ENCODE data around the gene MEIOSIN. TPM values are rescaled to one million over a fixed set of nuclear protein-coding genes. Genes with fewer than 3 reads are reported as not detected.

The MEIOSIN gene
- total RNA-seq, 1 donor from 2014 or later = not detected

- H3K4me3 ChIP-seq (ENCODE audit: low read length in 3 of 3) = no peak overlapping the region
- peak overlapping the region in 2 of 3 donors; percentile 17 to 75 for H3K9ac ChIP-seq (ENCODE audit: low read depth in 1 of 3, low read length in 3 of 3)
- H3K27me3 ChIP-seq (ENCODE audit: control insufficient read depth in 3 of 3, insufficient read depth in 3 of 3, low read length in 3 of 3) = no peaks in the 10 kb centered on the region
- peaks cover 69 to 85% (median 79%) of the 10 kb centered on the region in 3 donors for H3K4me1 ChIP-seq (ENCODE audit: control insufficient read depth in 3 of 3, insufficient read depth in 3 of 3, low read length in 3 of 3)
- H3K9me3 ChIP-seq (ENCODE audit: control insufficient read depth in 3 of 3, low read length in 3 of 3) = no peaks in the 10 kb centered on the region
- peak overlapping the region; percentile 95 for H3K27ac ChIP-seq (ENCODE audit: low read depth, low read length)
- H3K36me3 ChIP-seq (ENCODE audit: control insufficient read depth in 3 of 3, insufficient read depth in 3 of 3, low read length in 3 of 3) = peaks cover 12 to 18% (median 12%) of the 10 kb centered on the region in 3 donors
Measured at GRCh38 chr19:45784096-45784495, 50.9 kb downstream of the MEIOSIN start.

- no peaks in the 10 kb centered on the region for H3K27me3 ChIP-seq (ENCODE audit: control insufficient read depth in 3 of 3, insufficient read depth in 3 of 3, low read length in 3 of 3)
- H3K9me3 ChIP-seq (ENCODE audit: control insufficient read depth in 3 of 3, low read length in 3 of 3) = no peaks in the 10 kb centered on the region
- H3K9ac ChIP-seq (ENCODE audit: low read depth in 1 of 3, low read length in 3 of 3) = peak overlapping the region in 2 of 3 donors; percentile 6 to 68
- peaks cover 65 to 81% (median 78%) of the 10 kb centered on the region in 3 donors for H3K4me1 ChIP-seq (ENCODE audit: control insufficient read depth in 3 of 3, insufficient read depth in 3 of 3, low read length in 3 of 3)
- peaks cover 5 to 19% (median 13%) of the 10 kb centered on the region in 3 donors for H3K36me3 ChIP-seq (ENCODE audit: control insufficient read depth in 3 of 3, insufficient read depth in 3 of 3, low read length in 3 of 3)
- H3K27ac ChIP-seq (ENCODE audit: low read depth, low read length) = peak overlapping the region; percentile 95
- H3K4me3 ChIP-seq (ENCODE audit: low read length in 3 of 3) = peak overlapping the region in 2 of 3 donors; percentile 27 to 35
Measured at GRCh38 chr19:45785097-45785496, 51.9 kb downstream of the MEIOSIN start.

- Histone ChIP-seq H3K27ac (ENCODE audit: low read depth, low read length) (no peak overlapping the region), H3K27me3 (ENCODE audit: control insufficient read depth in 3 of 3, insufficient read depth in 3 of 3, low read length in 3 of 3) (no peaks in the 10 kb centered on the region), H3K9ac (ENCODE audit: low read depth in 1 of 3, low read length in 3 of 3) (peak overlapping the region in 2 of 3 donors; percentile 6 to 68), H3K36me3 (ENCODE audit: control insufficient read depth in 3 of 3, insufficient read depth in 3 of 3, low read length in 3 of 3) (peaks cover 9 to 20% (median 15%) of the 10 kb centered on the region in 3 donors), H3K9me3 (ENCODE audit: control insufficient read depth in 3 of 3, low read length in 3 of 3) (no peaks in the 10 kb centered on the region), H3K4me3 (ENCODE audit: low read length in 3 of 3) (peak overlapping the region in 1 of 3 donors; percentile 35), H3K4me1 (ENCODE audit: control insufficient read depth in 3 of 3, insufficient read depth in 3 of 3, low read length in 3 of 3) (peaks cover 57 to 73% (median 69%) of the 10 kb centered on the region in 3 donors)
Measured at GRCh38 chr19:45785781-45786532, 52.7 kb downstream of the MEIOSIN start.

- no peaks in the 10 kb centered on the region for H3K27me3 ChIP-seq (ENCODE audit: control insufficient read depth in 3 of 3, insufficient read depth in 3 of 3, low read length in 3 of 3)
- no peak overlapping the region for H3K9ac ChIP-seq (ENCODE audit: low read depth in 1 of 3, low read length in 3 of 3)
- no peak overlapping the region for H3K4me3 ChIP-seq (ENCODE audit: low read length in 3 of 3)
- H3K9me3 ChIP-seq (ENCODE audit: control insufficient read depth in 3 of 3, low read length in 3 of 3) = no peaks in the 10 kb centered on the region
- no peak overlapping the region for H3K27ac ChIP-seq (ENCODE audit: low read depth, low read length)
- H3K36me3 ChIP-seq (ENCODE audit: control insufficient read depth in 3 of 3, insufficient read depth in 3 of 3, low read length in 3 of 3) = peaks cover 10 to 21% (median 15%) of the 10 kb centered on the region in 3 donors
- peaks cover 55 to 74% (median 68%) of the 10 kb centered on the region in 3 donors for H3K4me1 ChIP-seq (ENCODE audit: control insufficient read depth in 3 of 3, insufficient read depth in 3 of 3, low read length in 3 of 3)
Measured at GRCh38 chr19:45786533-45786894, 53.3 kb downstream of the MEIOSIN start.

- peaks cover 10 to 21% (median 15%) of the 10 kb centered on the region in 3 donors for H3K36me3 ChIP-seq (ENCODE audit: control insufficient read depth in 3 of 3, insufficient read depth in 3 of 3, low read length in 3 of 3)
- H3K9me3 ChIP-seq (ENCODE audit: control insufficient read depth in 3 of 3, low read length in 3 of 3) = no peaks in the 10 kb centered on the region
- H3K4me3 ChIP-seq (ENCODE audit: low read length in 3 of 3) = no peak overlapping the region
- no peaks in the 10 kb centered on the region for H3K27me3 ChIP-seq (ENCODE audit: control insufficient read depth in 3 of 3, insufficient read depth in 3 of 3, low read length in 3 of 3)
- peaks cover 51 to 68% (median 60%) of the 10 kb centered on the region in 3 donors for H3K4me1 ChIP-seq (ENCODE audit: control insufficient read depth in 3 of 3, insufficient read depth in 3 of 3, low read length in 3 of 3)
- peak overlapping the region; percentile 66 for H3K27ac ChIP-seq (ENCODE audit: low read depth, low read length)
- peak overlapping the region in 1 of 3 donors; percentile 41 for H3K9ac ChIP-seq (ENCODE audit: low read depth in 1 of 3, low read length in 3 of 3)
Measured at GRCh38 chr19:45789035-45789786, 56.0 kb downstream of the MEIOSIN start.

- H3K9ac ChIP-seq (ENCODE audit: low read depth in 1 of 3, low read length in 3 of 3) = peak overlapping the region in 1 of 3 donors; percentile 3
- H3K4me1 ChIP-seq (ENCODE audit: control insufficient read depth in 3 of 3, insufficient read depth in 3 of 3, low read length in 3 of 3) = peaks cover 37 to 51% (median 43%) of the 10 kb centered on the region in 3 donors
- peaks cover 10 to 19% (median 15%) of the 10 kb centered on the region in 3 donors for H3K36me3 ChIP-seq (ENCODE audit: control insufficient read depth in 3 of 3, insufficient read depth in 3 of 3, low read length in 3 of 3)
- H3K4me3 ChIP-seq (ENCODE audit: low read length in 3 of 3) = no peak overlapping the region
- H3K9me3 ChIP-seq (ENCODE audit: control insufficient read depth in 3 of 3, low read length in 3 of 3) = no peaks in the 10 kb centered on the region
- no peaks in the 10 kb centered on the region for H3K27me3 ChIP-seq (ENCODE audit: control insufficient read depth in 3 of 3, insufficient read depth in 3 of 3, low read length in 3 of 3)
- H3K27ac ChIP-seq (ENCODE audit: low read depth, low read length) = no peak overlapping the region
Measured at GRCh38 chr19:45790942-45791341, 57.7 kb downstream of the MEIOSIN start.

- Histone ChIP-seq H3K9me3 (ENCODE audit: control insufficient read depth in 3 of 3, low read length in 3 of 3) (no peaks in the 10 kb centered on the region), H3K9ac (ENCODE audit: low read depth in 1 of 3, low read length in 3 of 3) (peak overlapping the region; percentile 76 to 80 (median 76)), H3K27ac (ENCODE audit: low read depth, low read length) (peak overlapping the region; percentile 30), H3K27me3 (ENCODE audit: control insufficient read depth in 3 of 3, insufficient read depth in 3 of 3, low read length in 3 of 3) (no peaks in the 10 kb centered on the region), H3K4me3 (ENCODE audit: low read length in 3 of 3) (peak overlapping the region; percentile 76 to 77 (median 77)), H3K36me3 (ENCODE audit: control insufficient read depth in 3 of 3, insufficient read depth in 3 of 3, low read length in 3 of 3) (peaks cover 10 to 13% (median 13%) of the 10 kb centered on the region in 3 donors), H3K4me1 (ENCODE audit: control insufficient read depth in 3 of 3, insufficient read depth in 3 of 3, low read length in 3 of 3) (peaks cover 34 to 42% (median 36%) of the 10 kb centered on the region in 3 donors)
Measured at GRCh38 chr19:45791744-45792469, 58.7 kb downstream of the MEIOSIN start.

GRCh38 chr19:45792470-45793177 is 59.4 kb downstream of the MEIOSIN start, which contains the start of gene DMWD:
DMWD (minus strand) TSS chr19:45792845; CDS start chr19:45792756, 89 bp downstream.
- H3K27ac ChIP-seq (ENCODE audit: low read depth, low read length) = peak within 1 kb of the TSS; percentile 31
- H3K36me3 ChIP-seq (ENCODE audit: control insufficient read depth in 3 of 3, insufficient read depth in 3 of 3, low read length in 3 of 3) = peaks cover 5 to 11% (median 11%) of the 10 kb centered on the region in 3 donors
- H3K9ac ChIP-seq (ENCODE audit: low read depth in 1 of 3, low read length in 3 of 3) = peak within 1 kb of the TSS; percentile 76 to 80 (median 76)
- H3K9me3 ChIP-seq (ENCODE audit: control insufficient read depth in 3 of 3, low read length in 3 of 3) = no peaks in the 10 kb centered on the region
- H3K4me1 ChIP-seq (ENCODE audit: control insufficient read depth in 3 of 3, insufficient read depth in 3 of 3, low read length in 3 of 3) = peaks cover 32 to 35% (median 35%) of the 10 kb centered on the region in 3 donors
- H3K4me3 ChIP-seq (ENCODE audit: low read length in 3 of 3) = peak within 1 kb of the TSS; percentile 76 to 77 (median 77)
- no peaks in the 10 kb centered on the region for H3K27me3 ChIP-seq (ENCODE audit: control insufficient read depth in 3 of 3, insufficient read depth in 3 of 3, low read length in 3 of 3)

GRCh38 chr19:45793178-45793564 is 59.9 kb downstream of the MEIOSIN start:
- H3K9ac ChIP-seq (ENCODE audit: low read depth in 1 of 3, low read length in 3 of 3) = no peak overlapping the region
- peaks cover 30 to 32% (median 32%) of the 10 kb centered on the region in 3 donors for H3K4me1 ChIP-seq (ENCODE audit: control insufficient read depth in 3 of 3, insufficient read depth in 3 of 3, low read length in 3 of 3)
- no peaks in the 10 kb centered on the region for H3K27me3 ChIP-seq (ENCODE audit: control insufficient read depth in 3 of 3, insufficient read depth in 3 of 3, low read length in 3 of 3)
- peak overlapping the region; percentile 24 to 60 (median 47) for H3K4me3 ChIP-seq (ENCODE audit: low read length in 3 of 3)
- no peaks in the 10 kb centered on the region for H3K9me3 ChIP-seq (ENCODE audit: control insufficient read depth in 3 of 3, low read length in 3 of 3)
- peaks cover 5 to 10% (median 9%) of the 10 kb centered on the region in 3 donors for H3K36me3 ChIP-seq (ENCODE audit: control insufficient read depth in 3 of 3, insufficient read depth in 3 of 3, low read length in 3 of 3)
- peak overlapping the region; percentile 31 for H3K27ac ChIP-seq (ENCODE audit: low read depth, low read length)
